ENCODE measurements around the gene ADCK1.

- TF ChIP-seq POLR2A (IDR thresholded peaks at IDR 0.05) (no peak), CTCF (IDR thresholded peaks at IDR 0.05) (no peak)
Observed at GRCh38 chr14:77869340-77869739, 69.4 kb downstream of the ADCK1 start.
